HL-60 (cell line): ENCODE measurements around the gene NACC2.
"Not testable (repeated sequence)": the region's sequence is repeated elsewhere in the genome, so short reads cannot be mapped to it uniquely, and the experiment has no call there.

Source experiments
- DNase-seq, 2 experiments: peaks; one replicate each; pipeline ENCODE4 v3.0.0-alpha.2; 2010 to 2020; ENCODE audit warnings: low read depth in 1 of 2, low spot score in 1 of 2
- H3K27ac ChIP-seq: fragments of 250-450 bp; sonication (Bioruptor Pico); replicated peaks from 2 replicates; pipeline ENCODE4 v1.5.1; 2020; ENCODE audit warnings: mild to moderate bottlenecking, moderate library complexity
- H3K27me3 ChIP-seq: fragments of 250-450 bp; sonication (Bioruptor Pico); 2 replicates; pipeline ENCODE4 v1.5.1; 2021; ENCODE audit warnings: mild to moderate bottlenecking, moderate library complexity; ENCODE audit not compliant: insufficient read depth, poor library complexity, severe bottlenecking
- H3K4me3 ChIP-seq: replicated peaks from 2 replicates; pipeline ENCODE4 v1.5.1; 2011; ENCODE audit warnings: mild to moderate bottlenecking, control low read depth, low read length; ENCODE audit not compliant: insufficient read depth
- GABPA ChIP-seq: IDR thresholded peaks from 2 replicates; pipeline ENCODE4 v1.6.1; 2012; ENCODE audit warnings: low read depth
- POLR2AphosphoS5 ChIP-seq: IDR thresholded peaks from 2 replicates; pipeline ENCODE4 v1.6.1; 2012; ENCODE audit warnings: low read depth
- REST ChIP-seq: IDR thresholded peaks from 2 replicates; pipeline ENCODE4 v1.6.1; 2012; ENCODE audit warnings: low read depth; ENCODE audit not compliant: insufficient replicate concordance
- SPI1 ChIP-seq: IDR thresholded peaks from 2 replicates; pipeline ENCODE4 v1.6.1; 2012; ENCODE audit warnings: low read depth, mild to moderate bottlenecking, borderline replicate concordance
- TF ChIP-seq, protein P1 (sequence below): IDR thresholded peaks from one replicate; pipeline ENCODE4 v1.5.1; 2011; ENCODE audit warnings: low read length, control low read depth, inconsistent platforms; ENCODE audit not compliant: insufficient read depth

Gene NACC2

GRCh38 chr9:136075134-136075841, 19.8 kb downstream of the NACC2 start:
- Histone ChIP-seq H3K4me3 (no peak overlapping the region), H3K27me3 (no peaks in the 10 kb centered on the region), H3K27ac (peak overlapping the region; percentile 75)
- TF ChIP-seq POLR2AphosphoS5 (no peak), SPI1 (no peak), GABPA (no peak), REST (no peak)
- TF ChIP-seq, protein P1, sequence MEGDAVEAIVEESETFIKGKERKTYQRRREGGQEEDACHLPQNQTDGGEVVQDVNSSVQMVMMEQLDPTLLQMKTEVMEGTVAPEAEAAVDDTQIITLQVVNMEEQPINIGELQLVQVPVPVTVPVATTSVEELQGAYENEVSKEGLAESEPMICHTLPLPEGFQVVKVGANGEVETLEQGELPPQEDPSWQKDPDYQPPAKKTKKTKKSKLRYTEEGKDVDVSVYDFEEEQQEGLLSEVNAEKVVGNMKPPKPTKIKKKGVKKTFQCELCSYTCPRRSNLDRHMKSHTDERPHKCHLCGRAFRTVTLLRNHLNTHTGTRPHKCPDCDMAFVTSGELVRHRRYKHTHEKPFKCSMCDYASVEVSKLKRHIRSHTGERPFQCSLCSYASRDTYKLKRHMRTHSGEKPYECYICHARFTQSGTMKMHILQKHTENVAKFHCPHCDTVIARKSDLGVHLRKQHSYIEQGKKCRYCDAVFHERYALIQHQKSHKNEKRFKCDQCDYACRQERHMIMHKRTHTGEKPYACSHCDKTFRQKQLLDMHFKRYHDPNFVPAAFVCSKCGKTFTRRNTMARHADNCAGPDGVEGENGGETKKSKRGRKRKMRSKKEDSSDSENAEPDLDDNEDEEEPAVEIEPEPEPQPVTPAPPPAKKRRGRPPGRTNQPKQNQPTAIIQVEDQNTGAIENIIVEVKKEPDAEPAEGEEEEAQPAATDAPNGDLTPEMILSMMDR, result no peak
- no peak for DNase-seq

DNA sequence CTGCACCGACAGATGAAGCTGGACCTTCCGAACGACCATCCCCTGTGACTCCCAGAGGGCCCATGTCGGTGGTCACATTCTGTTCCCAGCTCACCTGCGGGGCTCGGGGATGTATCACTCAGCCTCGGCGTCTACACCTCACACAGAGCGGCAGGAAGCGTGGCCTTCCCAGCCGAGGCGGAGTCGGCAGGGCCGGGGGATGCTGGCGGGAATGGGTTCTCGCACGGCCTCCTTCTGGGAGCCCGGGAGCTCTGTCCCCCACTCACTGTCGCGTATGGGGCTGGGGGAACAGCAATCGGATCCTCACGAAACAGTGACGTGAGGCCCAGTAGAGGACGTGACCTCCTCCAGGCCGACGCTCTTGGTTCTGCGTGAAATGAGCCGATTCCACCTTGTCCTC, 20.4 kb downstream of the NACC2 start:
- no peak for TF ChIP-seq REST
- TF ChIP-seq POLR2AphosphoS5, result no peak
- TF ChIP-seq, protein P1, result no peak
- no peak for TF ChIP-seq SPI1
- DNase-seq, result no peak
- Histone ChIP-seq H3K27ac (no peak overlapping the region), H3K4me3 (no peak overlapping the region), H3K27me3 (no peaks in the 10 kb centered on the region)

DNA sequence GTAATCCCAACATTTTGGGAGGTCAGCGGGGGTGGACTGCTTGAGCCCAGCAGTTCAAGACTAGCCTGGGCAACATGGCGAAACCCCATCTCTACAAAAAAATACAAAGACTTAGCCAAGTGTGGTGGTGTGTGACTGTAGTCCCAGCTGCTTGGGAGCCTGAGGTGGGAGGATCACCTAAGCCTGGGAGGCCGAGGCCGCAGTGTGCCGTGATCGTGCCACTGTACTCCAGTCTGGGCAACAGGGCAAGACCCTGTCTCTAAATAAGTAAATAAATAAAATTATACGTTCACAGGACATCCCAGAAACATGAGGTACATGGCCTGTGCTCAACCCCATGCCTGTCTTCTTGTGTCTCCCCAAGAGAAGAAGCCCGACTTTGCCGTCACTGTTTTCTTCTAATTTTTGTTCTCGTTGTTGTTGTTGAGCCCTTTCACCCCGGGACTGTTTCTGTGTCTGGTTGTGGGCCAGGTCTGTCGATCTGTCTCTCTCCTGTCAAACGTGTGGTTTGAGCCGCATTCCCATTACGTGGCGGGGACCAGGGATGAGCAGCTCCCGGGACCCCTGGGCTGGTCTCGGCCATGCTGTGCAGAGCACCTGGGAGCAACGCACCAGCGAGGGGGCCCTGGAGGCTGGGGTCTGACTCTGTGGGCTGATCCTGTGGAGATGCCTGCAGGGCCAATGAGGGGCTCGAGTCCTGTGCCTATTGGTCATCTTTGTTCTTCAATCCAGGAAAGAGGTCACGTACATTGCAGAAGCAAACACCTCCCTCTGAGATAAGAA, 32.2 kb downstream of the NACC2 start:
- TF ChIP-seq REST, result no peak
- TF ChIP-seq GABPA, result no peak
- TF ChIP-seq, protein P1, result no peak
- Histone ChIP-seq H3K27ac (no peak overlapping the region), H3K27me3 (no peaks in the 10 kb centered on the region), H3K4me3 (no peak overlapping the region)
- DNase-seq, result no peak

- not testable (repeated sequence) for H3K27me3 ChIP-seq, DNase-seq, H3K4me3 ChIP-seq, H3K27ac ChIP-seq
These were observed 33.2 kb downstream of the NACC2 start for GRCh38 chr9:136061916-136062315.
